Tracheal epithelial cell (primary cell): ENCODE measurements around the gene MDM2. TPM values are rescaled to one million over a fixed set of nuclear protein-coding genes. Genes with fewer than 3 reads are reported as not detected.

ENCODE experiments used
- total RNA-seq: library from RNA; depleted of rRNA; stranded (reverse); fragments of >200 nt; gene quantifications from 2 replicates; pipeline ENCODE4 v1.2.1, GENCODE V29; 2014

Gene MDM2
- 107 and 191 TPM in 2 replicates for total RNA-seq

DNA sequence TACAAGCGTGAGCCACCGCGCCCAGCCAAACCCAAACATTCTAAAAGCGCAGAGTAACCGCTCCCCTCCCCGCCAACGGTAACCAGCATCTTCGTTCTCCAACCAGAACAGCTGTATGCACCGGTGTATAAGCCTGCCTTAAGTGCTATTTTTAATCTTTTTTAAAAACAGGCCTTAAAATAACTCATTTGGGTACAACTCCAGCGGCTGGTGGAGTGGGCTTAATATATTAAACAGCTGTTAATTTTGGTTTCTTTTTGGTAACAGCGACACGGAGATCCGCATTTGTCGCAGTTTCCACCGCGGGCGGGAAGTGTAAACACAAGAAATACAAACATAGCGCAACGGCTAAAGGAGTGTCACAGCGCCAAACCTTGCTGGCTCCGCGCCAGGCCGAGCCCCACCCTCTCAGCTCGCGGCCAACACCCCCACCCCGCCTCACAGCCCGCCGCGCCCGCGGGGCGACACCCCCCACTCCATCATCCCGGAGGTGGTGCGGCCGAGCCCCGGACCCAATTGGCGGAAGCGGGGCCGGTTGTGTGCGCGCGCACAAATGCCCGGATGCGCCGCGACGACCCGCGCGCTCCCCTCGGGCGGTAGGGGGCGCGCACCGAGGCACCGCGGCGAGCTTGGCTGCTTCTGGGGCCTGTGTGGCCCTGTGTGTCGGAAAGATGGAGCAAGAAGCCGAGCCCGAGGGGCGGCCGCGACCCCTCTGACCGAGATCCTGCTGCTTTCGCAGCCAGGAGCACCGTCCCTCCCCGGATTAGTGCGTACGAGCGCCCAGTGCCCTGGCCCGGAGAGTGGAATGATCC, at the start of gene MDM2:
Gene MDM2 (plus strand): TSS at position 602 of the 812 bp plus-strand sequence. CDS start 301 bp downstream, outside the sequence.

Other genes with a start within 250 kb of the MDM2 start
- gene RAP1B, start 197.3 kb upstream of the MDM2 start, total RNA-seq, result 148 and 158 TPM in 2 replicates
- 32.2 and 42.4 TPM in 2 replicates for gene NUP107, start 121.2 kb upstream of the MDM2 start, total RNA-seq
- gene SLC35E3, start 62.0 kb upstream of the MDM2 start, total RNA-seq, result 2.1 and 2.7 TPM in 2 replicates
- 7.5 and 19.8 TPM in 2 replicates for gene CPM, start 125.0 kb downstream of the MDM2 start, total RNA-seq